Rectal smooth muscle tissue (tissue), 1 donor: ENCODE measurements around the gene CORO2A.
"Not testable (repeated sequence)": the region's sequence is repeated elsewhere in the genome, so short reads cannot be mapped to it uniquely, and the experiment has no call there.

ENCODE experiments used
- H3K27ac ChIP-seq: one replicate; pipeline ENCODE4 v1.7.0; 2013; ENCODE audit warnings: low read depth, low read length, inconsistent platforms
- H3K27me3 ChIP-seq: one replicate; pipeline ENCODE4 v1.7.0; 2013; ENCODE audit warnings: low read length; ENCODE audit not compliant: control insufficient read depth, insufficient read depth
- H3K36me3 ChIP-seq: one replicate; pipeline ENCODE4 v1.7.0; 2013; ENCODE audit warnings: low read length; ENCODE audit not compliant: control insufficient read depth, insufficient read depth
- H3K4me1 ChIP-seq: one replicate; pipeline ENCODE4 v1.7.0; 2013; ENCODE audit warnings: low read length; ENCODE audit not compliant: control insufficient read depth, insufficient read depth
- H3K4me3 ChIP-seq: one replicate; pipeline ENCODE4 v1.7.0; 2013; ENCODE audit warnings: low read length
- H3K9ac ChIP-seq: one replicate; pipeline ENCODE4 v1.7.0; 2013; ENCODE audit warnings: low read length

The CORO2A gene

GRCh38 chr9:98124637-98125426 is 67.6 kb downstream of the CORO2A start:
- Histone ChIP-seq H3K27me3 (no peaks in the 10 kb centered on the region), H3K27ac (no peak overlapping the region), H3K9ac (no peak overlapping the region), H3K4me1 (no peaks in the 10 kb centered on the region), H3K4me3 (no peak overlapping the region), H3K36me3 (no peaks in the 10 kb centered on the region)

GRCh38 chr9:98124091-98124490 is 68.3 kb downstream of the CORO2A start:
- not testable (repeated sequence) for H3K4me3 ChIP-seq, H3K9ac ChIP-seq, H3K4me1 ChIP-seq, H3K27ac ChIP-seq, H3K36me3 ChIP-seq, H3K27me3 ChIP-seq

GRCh38 chr9:98121058-98121457 is 71.4 kb downstream of the CORO2A start:
- Histone ChIP-seq H3K4me1 (no peaks in the 10 kb centered on the region), H3K4me3 (no peak overlapping the region), H3K36me3 (no peaks in the 10 kb centered on the region), H3K9ac (no peak overlapping the region), H3K27ac (no peak overlapping the region), H3K27me3 (no peaks in the 10 kb centered on the region)

GRCh38 chr9:98120476-98120875 is 72.0 kb downstream of the CORO2A start:
- no peaks in the 10 kb centered on the region for H3K4me1 ChIP-seq
- H3K4me3 ChIP-seq = no peak overlapping the region
- H3K36me3 ChIP-seq = no peaks in the 10 kb centered on the region
- H3K27ac ChIP-seq = no peak overlapping the region
- no peak overlapping the region for H3K9ac ChIP-seq
- H3K27me3 ChIP-seq = no peaks in the 10 kb centered on the region

GRCh38 chr9:98118640-98119601 is 73.5 kb downstream of the CORO2A start, which contains the start of gene TRIM14:
Gene TRIM14, minus strand, starts transcription at chr9:98119222. Its CDS starts 34 bp downstream, at chr9:98119188.
- no peaks in the 10 kb centered on the region for H3K27me3 ChIP-seq
- H3K4me3 ChIP-seq = peak within 1 kb of the TSS; percentile 91
- peak within 1 kb of the TSS; percentile 92 for H3K9ac ChIP-seq
- H3K4me1 ChIP-seq = no peaks in the 10 kb centered on the region
- H3K36me3 ChIP-seq = no peaks in the 10 kb centered on the region
- H3K27ac ChIP-seq = peak within 1 kb of the TSS; percentile 52

- H3K4me3 ChIP-seq = peak overlapping the region; percentile 91
- H3K27me3 ChIP-seq = no peaks in the 10 kb centered on the region
- H3K4me1 ChIP-seq = no peaks in the 10 kb centered on the region
- H3K27ac ChIP-seq = peak overlapping the region; percentile 52
- no peaks in the 10 kb centered on the region for H3K36me3 ChIP-seq
- peak overlapping the region; percentile 92 for H3K9ac ChIP-seq
Measured at GRCh38 chr9:98117984-98118639, 74.3 kb downstream of the CORO2A start.

- H3K27ac ChIP-seq, H3K27me3 ChIP-seq, H3K4me1 ChIP-seq, H3K4me3 ChIP-seq, H3K9ac ChIP-seq, H3K36me3 ChIP-seq: not testable (repeated sequence)
Measured at GRCh38 chr9:98117097-98117496, 75.3 kb downstream of the CORO2A start.

- Histone ChIP-seq H3K4me3 (no peak overlapping the region), H3K4me1 (no peaks in the 10 kb centered on the region), H3K9ac (no peak overlapping the region), H3K36me3 (peaks cover 5% of the 10 kb centered on the region), H3K27ac (no peak overlapping the region), H3K27me3 (no peaks in the 10 kb centered on the region)
Measured at GRCh38 chr9:98109052-98109451, 83.4 kb downstream of the CORO2A start.

- Histone ChIP-seq H3K27ac (no peak overlapping the region), H3K9ac (no peak overlapping the region), H3K27me3 (no peaks in the 10 kb centered on the region), H3K4me3 (no peak overlapping the region), H3K4me1 (no peaks in the 10 kb centered on the region), H3K36me3 (peaks cover 5% of the 10 kb centered on the region)
Measured at GRCh38 chr9:98108531-98109031, 83.9 kb downstream of the CORO2A start.

GRCh38 chr9:98107926-98108325 is 84.5 kb downstream of the CORO2A start:
- no peak overlapping the region for H3K27ac ChIP-seq
- H3K4me1 ChIP-seq = no peaks in the 10 kb centered on the region
- no peak overlapping the region for H3K9ac ChIP-seq
- H3K36me3 ChIP-seq = peaks cover 5% of the 10 kb centered on the region
- no peaks in the 10 kb centered on the region for H3K27me3 ChIP-seq
- H3K4me3 ChIP-seq = no peak overlapping the region

GRCh38 chr9:98105006-98105405 is 87.4 kb downstream of the CORO2A start:
- Histone ChIP-seq H3K36me3 (peaks cover 4% of the 10 kb centered on the region), H3K4me3 (no peak overlapping the region), H3K4me1 (no peaks in the 10 kb centered on the region), H3K27me3 (no peaks in the 10 kb centered on the region), H3K27ac (no peak overlapping the region), H3K9ac (no peak overlapping the region)

GRCh38 chr9:98104445-98104881 is 88.0 kb downstream of the CORO2A start:
- Histone ChIP-seq H3K36me3 (no peaks in the 10 kb centered on the region), H3K27ac (no peak overlapping the region), H3K4me1 (no peaks in the 10 kb centered on the region), H3K9ac (no peak overlapping the region), H3K4me3 (no peak overlapping the region), H3K27me3 (no peaks in the 10 kb centered on the region)
